Colonic mucosa (tissue), 4 donors: ENCODE measurements around the gene ZMPSTE24. TPM values are rescaled to one million over a fixed set of nuclear protein-coding genes. Genes with fewer than 3 reads are reported as not detected.
"Not testable (repeated sequence)": the region's sequence is repeated elsewhere in the genome, so short reads cannot be mapped to it uniquely, and the experiment has no call there.

Source experiments
- DNase-seq: peaks from one replicate; pipeline ENCODE4 v3.0.0-alpha.2; 2020
- H3K27ac ChIP-seq: fragments of 200-600 bp; one replicate; pipeline ENCODE4 v1.8.0; 2021
- H3K27me3 ChIP-seq: fragments of 200-600 bp; one replicate; pipeline ENCODE4 v1.8.0; 2021
- H3K36me3 ChIP-seq: fragments of 200-600 bp; one replicate; pipeline ENCODE4 v1.8.0; 2021
- H3K4me1 ChIP-seq: fragments of 200-600 bp; one replicate; pipeline ENCODE4 v1.8.0; 2021; ENCODE audit warnings: mild to moderate bottlenecking
- H3K4me3 ChIP-seq: fragments of 200-600 bp; one replicate; pipeline ENCODE4 v1.8.0; 2021
- H3K9ac ChIP-seq, 2 donors: one replicate each; pipeline ENCODE4 v1.7.0; 2013; ENCODE audit warnings: control low read depth in 2 of 2, low read depth in 2 of 2, low read length in 2 of 2
- H3K9me3 ChIP-seq: fragments of 200-600 bp; one replicate; pipeline ENCODE4 v1.8.0; 2021
- intact Hi-C: fragments of 100-400 bp; cut with DNase I; formaldehyde crosslinking; loops from one replicate; pipeline ENCODE4 v1.14.1; 2022
- total RNA-seq, 2 donors: library from RNA; stranded (reverse); fragmentation: NEBNext Ultra II Directional in 1 of 2; extraction: Animal tissue kit (Norgen Biotek cat#: 25700) in 1 of 2; gene quantifications; one replicate each; pipeline ENCODE4 v1.2.1, GENCODE V29; 2021
- TF ChIP-seq, protein P1 (sequence below): fragments of 200-600 bp; IDR thresholded peaks from one replicate; pipeline ENCODE4 v1.8.0; 2022; ENCODE audit warnings: antibody characterized with exemption, mild to moderate bottlenecking
- donor health status: healthy.
- donor health status: DM: no; HTN: no; CAD: no.
- donor health status: DM: no; HTN: no; CAD: no.

The ZMPSTE24 gene
- total RNA-seq, 2 donors from 2014 or later, result 49.7 to 62.8 TPM

DNA sequence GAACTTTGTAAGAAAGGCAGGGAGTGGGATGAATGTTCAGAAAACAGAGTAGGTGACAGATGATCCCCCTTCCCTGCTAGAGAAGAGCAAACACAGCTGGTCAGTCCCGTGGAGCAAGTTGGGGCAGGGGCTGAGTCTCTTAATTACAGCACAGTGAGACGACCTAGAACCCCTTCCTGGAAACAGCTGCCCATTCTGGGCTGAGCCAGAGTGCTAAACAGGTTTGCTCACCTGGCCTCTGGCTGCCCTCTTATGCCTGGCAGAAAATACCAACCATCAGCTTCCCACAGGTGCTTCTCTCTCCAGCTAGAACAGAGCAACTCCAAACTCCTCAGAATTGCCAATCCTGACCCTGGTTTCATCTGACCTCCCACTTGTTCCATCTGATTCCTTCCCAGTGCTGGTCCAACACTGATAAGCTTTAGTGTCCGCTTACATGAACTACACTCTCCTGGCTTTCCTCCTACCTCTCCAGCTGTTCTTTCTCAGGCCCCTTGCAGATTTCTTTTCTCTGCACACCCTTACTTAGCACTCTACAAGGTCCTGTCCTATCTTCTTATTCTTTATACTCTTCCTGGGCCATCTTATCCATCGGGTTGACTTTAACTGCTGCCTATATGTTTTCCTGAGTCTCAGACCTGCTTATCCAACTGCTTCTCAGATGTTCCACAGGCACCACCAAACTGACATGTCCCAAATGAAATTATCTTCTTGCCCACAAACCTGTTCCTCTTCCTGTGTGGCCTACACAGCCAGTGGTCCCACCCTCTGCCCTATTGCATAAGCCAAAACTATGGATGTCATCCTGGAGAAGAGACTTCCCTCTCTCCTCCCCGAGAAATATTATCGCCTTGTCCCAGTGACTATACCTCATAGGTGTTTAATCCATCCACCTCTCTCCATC is 81.6 kb downstream of the ZMPSTE24 start:
- intact Hi-C loops, result loop anchor here (2.0 to 5.0 kb wide), 3 partner anchors 63 to 257 kb away; no protein-coding TSS in a partner anchor
- TF ChIP-seq, protein P1, sequence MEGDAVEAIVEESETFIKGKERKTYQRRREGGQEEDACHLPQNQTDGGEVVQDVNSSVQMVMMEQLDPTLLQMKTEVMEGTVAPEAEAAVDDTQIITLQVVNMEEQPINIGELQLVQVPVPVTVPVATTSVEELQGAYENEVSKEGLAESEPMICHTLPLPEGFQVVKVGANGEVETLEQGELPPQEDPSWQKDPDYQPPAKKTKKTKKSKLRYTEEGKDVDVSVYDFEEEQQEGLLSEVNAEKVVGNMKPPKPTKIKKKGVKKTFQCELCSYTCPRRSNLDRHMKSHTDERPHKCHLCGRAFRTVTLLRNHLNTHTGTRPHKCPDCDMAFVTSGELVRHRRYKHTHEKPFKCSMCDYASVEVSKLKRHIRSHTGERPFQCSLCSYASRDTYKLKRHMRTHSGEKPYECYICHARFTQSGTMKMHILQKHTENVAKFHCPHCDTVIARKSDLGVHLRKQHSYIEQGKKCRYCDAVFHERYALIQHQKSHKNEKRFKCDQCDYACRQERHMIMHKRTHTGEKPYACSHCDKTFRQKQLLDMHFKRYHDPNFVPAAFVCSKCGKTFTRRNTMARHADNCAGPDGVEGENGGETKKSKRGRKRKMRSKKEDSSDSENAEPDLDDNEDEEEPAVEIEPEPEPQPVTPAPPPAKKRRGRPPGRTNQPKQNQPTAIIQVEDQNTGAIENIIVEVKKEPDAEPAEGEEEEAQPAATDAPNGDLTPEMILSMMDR, result no peak
- H3K4me3 ChIP-seq, result no peak overlapping the region

DNA sequence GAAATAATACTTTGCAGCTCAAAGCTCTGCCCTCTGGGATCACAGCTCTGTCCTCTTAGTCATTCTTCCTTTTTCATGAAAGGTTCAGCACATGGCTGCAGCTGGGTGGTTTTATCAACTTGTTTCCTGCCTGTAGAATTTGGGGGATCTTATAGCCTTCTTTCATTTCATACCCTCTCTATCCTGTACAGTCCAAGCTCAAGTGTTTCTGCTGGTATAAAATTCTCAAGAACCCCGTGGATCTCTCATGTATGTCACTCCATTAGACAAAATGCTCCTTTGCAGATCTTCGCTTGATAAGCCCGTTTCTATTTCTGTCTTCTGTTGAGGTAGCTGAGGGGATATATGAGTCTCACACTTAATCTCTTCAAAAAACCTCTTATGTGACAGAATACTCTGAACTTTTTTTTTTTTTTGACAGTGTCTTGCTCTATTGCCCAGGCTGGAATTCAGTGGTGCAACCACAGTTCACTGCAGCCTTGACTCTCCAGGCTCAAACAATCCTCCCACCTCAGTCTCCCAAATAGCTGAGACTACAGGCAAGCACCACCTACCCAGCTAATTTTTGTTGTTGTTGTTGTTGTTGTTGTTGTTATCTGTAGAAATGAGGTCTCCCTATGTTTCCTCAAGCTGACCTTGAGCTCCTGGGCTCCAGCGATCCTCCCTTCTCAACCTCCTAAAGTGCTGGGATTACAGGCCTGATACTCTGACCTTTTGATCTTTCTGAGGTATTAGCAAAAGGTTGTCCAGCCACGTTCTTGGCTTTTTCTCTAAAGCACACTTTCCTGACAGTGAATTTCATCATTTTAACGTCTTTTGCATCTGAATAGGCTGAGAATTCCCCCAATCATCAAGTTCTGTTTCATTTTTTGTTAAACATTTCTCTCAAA is 83.7 kb downstream of the ZMPSTE24 start:
- no peak for DNase-seq
- Histone ChIP-seq H3K4me1 (peaks cover 4% of the 10 kb centered on the region), H3K9ac (no peak overlapping the region), H3K4me3 (no peak overlapping the region), H3K9me3 (no peaks in the 10 kb centered on the region), H3K27ac (no peak overlapping the region), H3K27me3 (no peaks in the 10 kb centered on the region), H3K36me3 (no peaks in the 10 kb centered on the region)
- intact Hi-C loops, result loop anchor here (2.0 to 5.0 kb wide), 3 partner anchors 61 to 259 kb away; no protein-coding TSS in a partner anchor
- TF ChIP-seq, protein P1, result no peak

More for the DNA sequence above, 81.6 kb downstream of the ZMPSTE24 start:
- Histone ChIP-seq H3K27me3 (no peaks in the 10 kb centered on the region), H3K9me3 (no peaks in the 10 kb centered on the region), H3K36me3 (no peaks in the 10 kb centered on the region), H3K27ac (no peak overlapping the region), H3K4me1 (peaks cover 4% of the 10 kb centered on the region), H3K9ac (no peak overlapping the region)
- DNase-seq, result no peak

GRCh38 chr1:40342381-40342717 is 84.3 kb downstream of the ZMPSTE24 start:
- intact Hi-C loops, result loop anchor here (5.0 kb wide), 2 partner anchors 60 to 260 kb away; no protein-coding TSS in a partner anchor
- H3K4me3 ChIP-seq, H3K9me3 ChIP-seq, H3K27me3 ChIP-seq, H3K36me3 ChIP-seq, DNase-seq, H3K9ac ChIP-seq, H3K4me1 ChIP-seq, H3K27ac ChIP-seq: not testable (repeated sequence)

Other genes with a start within 250 kb of the ZMPSTE24 start
- 100 to 1,000 TPM; 500 to 548 TPM for gene CAP1, start 217.5 kb upstream of the ZMPSTE24 start, total RNA-seq
- gene PPT1, start 161.0 kb upstream of the ZMPSTE24 start, total RNA-seq, result 10 to 100 TPM; 25.7 to 37.7 TPM
- gene RLF, start 96.8 kb upstream of the ZMPSTE24 start, total RNA-seq, result 10 to 100 TPM; 11.5 to 21.0 TPM
- not detected for gene TMCO2, start 10.3 kb upstream of the ZMPSTE24 start, total RNA-seq
- 1 to 10 TPM; 4.0 to 6.5 TPM for gene COL9A2, start 59.0 kb downstream of the ZMPSTE24 start, total RNA-seq
- 10 to 100 TPM; 25.9 to 31.5 TPM for gene SMAP2, start 115.5 kb downstream of the ZMPSTE24 start, total RNA-seq
- 1 to 10 TPM; 1.4 to 1.9 TPM for gene ZFP69B, start 192.2 kb downstream of the ZMPSTE24 start, total RNA-seq
- gene ZFP69, start 219.1 kb downstream of the ZMPSTE24 start, total RNA-seq, result 1 to 10 TPM; 2.1 to 2.7 TPM